ENCODE measurements around the gene SYNE3. TPM values are rescaled to one million over a fixed set of nuclear protein-coding genes. Genes with fewer than 3 reads are reported as not detected.

SYNE3 gene
- total RNA-seq, 2 experiments from 2014 or later: 64.0 to 64.1 TPM

GRCh38 chr14:95551435-95551834 is 35.0 kb upstream of the SYNE3 start:
- DNase-seq: no peak
- TF ChIP-seq CTCF (IDR thresholded peaks at IDR 0.05): no peak
- H3K4me3 Mint-ChIP-seq: no peak overlapping the region
- H3K9me3 Mint-ChIP-seq: no peaks in the 10 kb centered on the region
- intact Hi-C loops (cut with micrococcal nuclease): no loop called here
- no peaks in the 10 kb centered on the region for H3K27me3 Mint-ChIP-seq
- ChIA-PET CTCF (interaction anchor here (1.7 kb wide), 1 partner anchor 10 kb away, joined by 6 read pairs; no protein-coding TSS in a partner anchor), POLR2A (no interaction called here)
- no peak for ATAC-seq
- no peaks in the 10 kb centered on the region for H3K36me3 Mint-ChIP-seq (ENCODE audit: low read depth)
- no peak overlapping the region for H3K27ac Mint-ChIP-seq
- peaks cover 3% of the 10 kb centered on the region for H3K4me1 Mint-ChIP-seq (ENCODE audit: low read depth)

- TF ChIP-seq CTCF (IDR thresholded peaks at IDR 0.05): no peak
- intact Hi-C loops (cut with micrococcal nuclease): no loop called here
- H3K27me3 Mint-ChIP-seq: no peaks in the 10 kb centered on the region
- CTCF ChIA-PET: interaction anchor here (0.6 kb wide), 1 partner anchor 12 kb away, joined by 3 read pairs; no protein-coding TSS in a partner anchor
- POLR2A ChIA-PET: interaction anchor here (0.9 kb wide), 1 partner anchor 13 kb away, joined by 3 read pairs; no protein-coding TSS in a partner anchor
- no peak overlapping the region for H3K27ac Mint-ChIP-seq
- no peak for ATAC-seq
- H3K4me1 Mint-ChIP-seq (ENCODE audit: low read depth): peaks cover 14% of the 10 kb centered on the region
- H3K4me3 Mint-ChIP-seq: no peak overlapping the region
- no peak for DNase-seq
- peaks cover 8% of the 10 kb centered on the region for H3K36me3 Mint-ChIP-seq (ENCODE audit: low read depth)
- no peaks in the 10 kb centered on the region for H3K9me3 Mint-ChIP-seq
Observed at GRCh38 chr14:95549656-95550585, 33.5 kb upstream of the SYNE3 start.

- no peak for TF ChIP-seq CTCF (IDR thresholded peaks at IDR 0.05)
- CTCF ChIA-PET: no interaction called here
- Mint-ChIP-seq H3K27ac (no peak overlapping the region), H3K4me1 (ENCODE audit: low read depth) (peaks cover 15% of the 10 kb centered on the region), H3K9me3 (no peaks in the 10 kb centered on the region), H3K36me3 (ENCODE audit: low read depth) (peaks cover 11% of the 10 kb centered on the region), H3K27me3 (no peaks in the 10 kb centered on the region), H3K4me3 (no peak overlapping the region)
- intact Hi-C loops (cut with micrococcal nuclease): no loop called here
- no peak for ATAC-seq
- POLR2A ChIA-PET: no interaction called here
- DNase-seq: no peak
Observed at GRCh38 chr14:95548328-95548929, 32.0 kb upstream of the SYNE3 start.

- Mint-ChIP-seq H3K9me3 (no peaks in the 10 kb centered on the region), H3K27me3 (no peaks in the 10 kb centered on the region), H3K36me3 (ENCODE audit: low read depth) (peaks cover 11% of the 10 kb centered on the region), H3K4me3 (no peak overlapping the region), H3K4me1 (ENCODE audit: low read depth) (peaks cover 15% of the 10 kb centered on the region), H3K27ac (no peak overlapping the region)
- DNase-seq (no peak), ATAC-seq (no peak)
- ChIA-PET POLR2A (no interaction called here), CTCF (interaction anchor here (1.8 to 2.5 kb wide), 3 partner anchors 9 to 446 kb away, joined by 5 to 8 read pairs (median 7); no protein-coding TSS in a partner anchor)
- TF ChIP-seq CTCF (IDR thresholded peaks at IDR 0.05): no peak
- intact Hi-C loops (cut with micrococcal nuclease): no loop called here
Observed at GRCh38 chr14:95547626-95548327, 31.3 kb upstream of the SYNE3 start.

All from activated CD8-positive, alpha-beta T cell treated with anti-CD3 and anti-CD28 coated beads for 36 hours (primary cell).